Measurements from ENCODE around the gene TMEM115. TPM values are rescaled to one million over a fixed set of nuclear protein-coding genes. Genes with fewer than 3 reads are reported as not detected.

Gene TMEM115
- total RNA-seq, 2 donors from 2014 or later, result 37.1 to 47.4 TPM

DNA sequence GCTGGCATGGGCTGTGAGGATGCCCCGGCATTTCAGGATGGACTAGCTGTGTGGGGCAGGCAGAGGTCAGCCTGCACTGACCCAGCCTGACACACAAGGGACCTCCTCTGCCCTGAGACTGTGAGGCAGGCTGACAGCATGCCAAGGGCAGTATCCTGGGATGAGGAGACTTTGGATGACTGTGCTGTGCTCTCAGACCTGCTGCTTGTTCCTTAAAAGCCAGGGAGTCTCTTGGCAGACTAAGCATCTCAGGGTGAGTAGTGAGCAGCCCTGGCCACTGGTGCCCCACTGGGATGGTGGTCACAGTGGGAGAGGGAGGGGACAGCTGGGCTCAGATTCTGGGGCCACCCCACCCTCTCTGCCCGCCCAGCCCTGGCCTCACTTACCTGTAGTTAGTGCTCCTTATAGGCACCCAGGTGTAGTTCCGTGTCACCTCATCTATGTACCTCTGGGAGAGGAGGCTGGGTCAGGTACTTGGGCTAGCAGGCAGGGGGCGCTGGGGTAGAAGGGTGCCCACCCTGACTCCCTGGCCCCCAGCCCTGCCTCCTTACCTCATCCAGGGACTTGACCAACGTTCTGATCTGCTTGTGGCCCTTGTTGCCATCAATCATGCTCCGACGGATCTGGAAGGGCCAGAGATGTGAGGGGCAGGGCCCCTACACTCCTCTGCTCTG is 16.1 kb upstream of the TMEM115 start:
- Histone ChIP-seq H3K27me3 (no peaks in the 10 kb centered on the region), H3K27ac (no peak overlapping the region), H3K36me3 (no peaks in the 10 kb centered on the region), H3K4me1 (no peaks in the 10 kb centered on the region), H3K4me3 (no peak overlapping the region), H3K9me3 (no peaks in the 10 kb centered on the region)
- TF ChIP-seq, protein P1, sequence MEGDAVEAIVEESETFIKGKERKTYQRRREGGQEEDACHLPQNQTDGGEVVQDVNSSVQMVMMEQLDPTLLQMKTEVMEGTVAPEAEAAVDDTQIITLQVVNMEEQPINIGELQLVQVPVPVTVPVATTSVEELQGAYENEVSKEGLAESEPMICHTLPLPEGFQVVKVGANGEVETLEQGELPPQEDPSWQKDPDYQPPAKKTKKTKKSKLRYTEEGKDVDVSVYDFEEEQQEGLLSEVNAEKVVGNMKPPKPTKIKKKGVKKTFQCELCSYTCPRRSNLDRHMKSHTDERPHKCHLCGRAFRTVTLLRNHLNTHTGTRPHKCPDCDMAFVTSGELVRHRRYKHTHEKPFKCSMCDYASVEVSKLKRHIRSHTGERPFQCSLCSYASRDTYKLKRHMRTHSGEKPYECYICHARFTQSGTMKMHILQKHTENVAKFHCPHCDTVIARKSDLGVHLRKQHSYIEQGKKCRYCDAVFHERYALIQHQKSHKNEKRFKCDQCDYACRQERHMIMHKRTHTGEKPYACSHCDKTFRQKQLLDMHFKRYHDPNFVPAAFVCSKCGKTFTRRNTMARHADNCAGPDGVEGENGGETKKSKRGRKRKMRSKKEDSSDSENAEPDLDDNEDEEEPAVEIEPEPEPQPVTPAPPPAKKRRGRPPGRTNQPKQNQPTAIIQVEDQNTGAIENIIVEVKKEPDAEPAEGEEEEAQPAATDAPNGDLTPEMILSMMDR (IDR thresholded peaks at IDR 0.05), result no peak
- DNase-seq (ENCODE audit: low spot score), result no peak

DNA sequence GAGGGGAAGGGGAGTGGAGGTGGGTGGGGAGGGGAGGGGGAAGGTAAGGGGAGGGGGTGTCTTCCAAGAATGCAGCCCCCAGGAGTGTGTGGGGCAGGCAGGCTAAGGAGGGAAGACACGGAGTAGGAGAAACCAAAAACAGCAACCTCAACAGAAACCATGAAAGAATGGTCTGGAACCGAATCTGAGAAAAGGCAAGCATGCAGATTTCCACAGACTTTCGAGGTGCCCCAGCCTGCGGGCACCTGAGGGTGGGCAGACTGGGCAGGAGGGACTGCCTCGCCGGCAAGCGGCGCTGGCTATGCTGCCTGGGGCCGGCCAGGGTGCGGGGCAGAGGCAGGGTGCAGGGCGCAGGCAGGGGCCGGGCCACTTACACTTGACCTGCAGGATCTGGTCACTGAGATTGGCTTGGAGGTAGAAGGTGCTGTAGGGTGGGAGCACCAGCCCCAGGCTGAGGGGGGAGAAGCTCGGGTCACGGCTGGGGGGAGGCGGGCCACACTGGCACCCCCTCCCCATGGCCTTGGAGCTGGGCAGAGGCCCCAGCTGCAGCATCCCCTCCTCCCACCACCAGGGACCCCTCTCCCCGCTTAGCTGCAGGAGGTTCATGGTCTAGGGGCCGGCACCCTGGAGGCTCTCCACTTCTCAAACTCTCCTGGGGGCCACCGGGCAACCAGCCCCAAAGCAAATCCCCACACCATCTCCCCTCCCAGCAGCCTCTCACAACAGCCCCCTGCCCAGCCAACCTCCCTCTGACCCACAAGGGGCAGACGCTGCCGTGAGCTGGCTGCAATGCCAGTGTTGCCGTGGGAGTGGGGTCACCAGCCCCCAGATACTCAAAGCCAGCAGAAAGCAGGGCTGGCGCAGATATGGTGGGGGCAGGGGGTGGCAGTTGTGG is 15.3 kb upstream of the TMEM115 start:
- Histone ChIP-seq H3K36me3 (no peaks in the 10 kb centered on the region), H3K4me1 (no peaks in the 10 kb centered on the region), H3K27ac (no peak overlapping the region), H3K9me3 (no peaks in the 10 kb centered on the region), H3K27me3 (no peaks in the 10 kb centered on the region), H3K4me3 (no peak overlapping the region)
- no peak for DNase-seq (ENCODE audit: low spot score)
- TF ChIP-seq, protein P1 (IDR thresholded peaks at IDR 0.05), result no peak

DNA sequence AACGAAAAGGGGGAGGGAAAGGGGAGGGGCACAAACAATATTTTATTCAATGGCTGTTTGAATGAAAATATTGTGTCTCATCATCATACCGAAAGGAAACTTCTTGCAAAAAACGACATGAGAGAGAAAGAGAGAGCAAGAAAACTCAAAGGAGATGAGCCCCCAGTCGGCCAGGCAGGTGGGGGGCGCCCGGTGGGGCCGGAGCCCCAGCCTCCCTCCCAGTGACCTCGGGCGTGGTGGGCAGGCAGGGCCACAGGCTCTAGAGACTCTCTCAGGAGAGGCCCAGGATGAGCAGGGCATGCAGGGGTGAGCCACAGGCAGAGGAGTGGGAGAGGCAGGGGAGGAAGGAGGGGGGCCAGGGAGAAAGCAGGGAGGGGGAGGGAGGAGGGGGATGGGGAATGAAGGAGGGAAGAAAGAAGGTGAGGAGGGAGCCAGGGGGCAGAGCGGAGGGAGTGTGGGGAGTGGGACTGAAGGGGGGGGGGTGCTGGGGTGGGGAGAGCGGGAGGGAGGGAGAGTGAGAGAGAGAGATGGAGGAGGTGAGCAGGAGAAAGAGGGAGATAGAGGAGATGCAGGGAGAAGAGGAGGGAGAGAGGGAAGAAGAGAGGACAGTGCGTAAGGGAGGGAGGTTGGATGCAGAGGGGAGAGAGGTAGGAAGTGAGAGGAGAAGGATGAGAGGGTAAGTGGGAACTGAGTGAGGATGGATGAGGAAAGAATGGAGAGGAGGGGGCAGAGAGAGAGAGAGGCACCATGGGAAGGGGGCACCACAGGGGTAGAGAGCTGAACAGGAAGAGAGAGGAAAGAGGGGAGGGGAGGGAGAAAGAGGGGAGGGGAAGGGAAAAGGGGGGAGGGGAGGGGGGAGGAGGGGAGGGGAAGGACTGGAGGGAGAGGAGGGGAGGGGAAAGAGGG is 14.1 kb upstream of the TMEM115 start:
- no peaks in the 10 kb centered on the region for H3K9me3 ChIP-seq
- H3K27ac ChIP-seq, result no peak overlapping the region
- no peaks in the 10 kb centered on the region for H3K36me3 ChIP-seq
- H3K27me3 ChIP-seq, result no peaks in the 10 kb centered on the region
- no peak overlapping the region for H3K4me3 ChIP-seq
- DNase-seq (ENCODE audit: low spot score), result no peak
- H3K4me1 ChIP-seq, result no peaks in the 10 kb centered on the region
- TF ChIP-seq, protein P1 (IDR thresholded peaks at IDR 0.05), result no peak

DNA sequence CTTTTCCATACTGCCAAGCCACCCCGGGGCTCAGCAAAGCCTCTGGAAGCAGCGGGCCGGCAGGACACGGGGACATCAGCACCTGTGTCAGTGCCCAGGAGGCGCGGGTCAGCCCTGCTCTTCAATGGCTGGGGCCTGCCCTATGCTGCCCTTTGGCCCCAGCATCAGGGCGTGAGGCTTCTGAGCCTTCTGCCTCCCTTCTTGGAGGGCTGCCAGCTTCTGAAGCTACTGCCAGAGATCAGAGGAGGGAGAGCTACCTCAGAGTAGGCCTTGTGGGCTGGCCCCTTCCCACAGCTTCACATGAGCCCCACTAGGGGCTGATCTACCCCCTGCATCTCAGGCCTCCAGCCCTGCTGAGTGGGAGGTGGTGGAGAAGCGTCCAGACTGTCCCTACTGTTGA is 13.0 kb upstream of the TMEM115 start:
- Histone ChIP-seq H3K9me3 (no peaks in the 10 kb centered on the region), H3K4me3 (no peak overlapping the region), H3K36me3 (no peaks in the 10 kb centered on the region), H3K4me1 (no peaks in the 10 kb centered on the region), H3K27ac (no peak overlapping the region), H3K27me3 (no peaks in the 10 kb centered on the region)
- TF ChIP-seq, protein P1 (IDR thresholded peaks at IDR 0.05), result no peak
- no peak for DNase-seq (ENCODE audit: low spot score)

DNA sequence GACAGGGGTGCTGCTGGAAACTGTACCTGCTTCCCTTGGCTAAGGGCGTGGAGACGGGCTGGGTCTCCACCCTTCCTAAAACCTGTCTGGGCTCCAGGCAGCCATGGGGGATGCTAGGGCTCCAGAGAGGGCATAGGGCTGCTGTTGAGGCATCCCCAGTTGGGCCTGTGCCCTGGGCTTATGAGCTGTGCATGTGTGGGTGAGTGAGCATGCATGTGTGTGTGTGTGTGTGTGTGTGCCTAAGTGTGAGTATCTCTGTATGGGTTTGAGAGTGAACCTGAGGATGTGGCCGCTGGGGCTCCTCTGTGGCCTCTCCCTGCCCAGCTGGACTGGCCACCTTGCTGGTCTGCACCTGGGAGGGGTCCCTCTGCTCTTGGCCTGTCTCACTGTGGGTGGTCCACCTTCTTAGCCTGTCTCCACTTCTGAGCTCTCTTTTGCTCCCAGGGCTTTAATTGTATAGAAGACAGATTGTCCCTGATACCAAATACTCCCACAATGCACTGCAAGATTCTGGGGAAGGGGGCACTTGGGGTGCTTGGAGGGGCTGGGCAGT is 11.9 kb upstream of the TMEM115 start:
- Histone ChIP-seq H3K4me1 (no peaks in the 10 kb centered on the region), H3K9me3 (no peaks in the 10 kb centered on the region), H3K27me3 (no peaks in the 10 kb centered on the region), H3K27ac (no peak overlapping the region), H3K36me3 (no peaks in the 10 kb centered on the region), H3K4me3 (no peak overlapping the region)
- no peak for DNase-seq (ENCODE audit: low spot score)
- TF ChIP-seq, protein P1 (IDR thresholded peaks at IDR 0.05), result no peak

Data from right atrium auricular region (tissue), 2 donors.